Type B pancreatic cell (in vitro differentiated cells): ENCODE measurements around the gene SLC35A4. TPM values are rescaled to one million over a fixed set of nuclear protein-coding genes. Genes with fewer than 3 reads are reported as not detected.

ENCODE experiments used
- DNase-seq: peaks from one replicate; pipeline ENCODE4 v3.0.0; 2021; ENCODE audit warnings: mixed read lengths; ENCODE audit not compliant: unreplicated experiment; ENCODE audit errors: extremely low spot score
- H3K27ac Mint-ChIP-seq: 2 replicates; pipeline ENCODE4 v1.8.0; 2021; ENCODE audit warnings: mild to moderate bottlenecking, mixed read lengths
- H3K27me3 Mint-ChIP-seq: 2 replicates; pipeline ENCODE4 v1.8.0; 2021; ENCODE audit warnings: mixed read lengths
- H3K36me3 Mint-ChIP-seq: 2 replicates; pipeline ENCODE4 v1.8.0; 2021; ENCODE audit warnings: mixed read lengths
- H3K4me1 Mint-ChIP-seq: one replicate; pipeline ENCODE4 v1.8.0; 2021; ENCODE audit warnings: mixed read lengths; ENCODE audit not compliant: unreplicated experiment
- H3K4me3 Mint-ChIP-seq: 2 replicates; pipeline ENCODE4 v1.8.0; 2021; ENCODE audit warnings: mild to moderate bottlenecking, mixed read lengths
- H3K9me3 Mint-ChIP-seq: 2 replicates; pipeline ENCODE4 v1.8.0; 2021; ENCODE audit warnings: mixed read lengths
- total RNA-seq: library from RNA; stranded (reverse); gene quantifications from 2 replicates; pipeline ENCODE4 v1.2.1, GENCODE V29; 2021; ENCODE audit warnings: low replicate concordance
- TF ChIP-seq, protein P1 (sequence below): fragments of 200-600 bp; sonication (generic); conservative IDR thresholded peaks from 2 replicates; pipeline ENCODE4 v1.5.0; 2021; ENCODE audit warnings: antibody characterized with exemption, mild to moderate bottlenecking

Gene SLC35A4
- total RNA-seq, 1 donor from 2014 or later, result 85.8 TPM

DNA sequence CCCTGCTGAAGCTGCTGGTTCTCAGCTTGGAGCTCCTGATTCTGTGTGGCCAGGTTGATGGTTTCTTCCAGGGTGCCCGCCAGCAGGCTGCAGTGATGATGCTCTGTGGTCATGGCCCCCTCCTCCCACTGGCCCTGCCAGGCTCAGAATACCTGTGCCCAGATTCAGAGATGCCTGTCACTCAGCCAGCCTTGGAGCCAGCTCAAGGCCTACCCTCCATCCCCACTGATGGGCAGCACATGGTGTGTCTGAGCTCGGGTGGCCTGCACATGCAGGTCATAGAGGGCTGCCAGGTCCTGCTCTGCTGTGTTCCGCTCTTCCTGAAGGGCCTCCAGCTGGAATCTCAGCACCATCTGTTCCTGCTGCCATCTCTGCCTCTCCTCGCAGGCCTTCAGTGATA is 5.4 kb downstream of the SLC35A4 start:
- H3K4me1 Mint-ChIP-seq, result peaks cover 11% of the 10 kb centered on the region
- no peaks in the 10 kb centered on the region for H3K27me3 Mint-ChIP-seq
- H3K9me3 Mint-ChIP-seq, result no peaks in the 10 kb centered on the region
- H3K36me3 Mint-ChIP-seq, result peaks cover 4% of the 10 kb centered on the region
- TF ChIP-seq, protein P1, sequence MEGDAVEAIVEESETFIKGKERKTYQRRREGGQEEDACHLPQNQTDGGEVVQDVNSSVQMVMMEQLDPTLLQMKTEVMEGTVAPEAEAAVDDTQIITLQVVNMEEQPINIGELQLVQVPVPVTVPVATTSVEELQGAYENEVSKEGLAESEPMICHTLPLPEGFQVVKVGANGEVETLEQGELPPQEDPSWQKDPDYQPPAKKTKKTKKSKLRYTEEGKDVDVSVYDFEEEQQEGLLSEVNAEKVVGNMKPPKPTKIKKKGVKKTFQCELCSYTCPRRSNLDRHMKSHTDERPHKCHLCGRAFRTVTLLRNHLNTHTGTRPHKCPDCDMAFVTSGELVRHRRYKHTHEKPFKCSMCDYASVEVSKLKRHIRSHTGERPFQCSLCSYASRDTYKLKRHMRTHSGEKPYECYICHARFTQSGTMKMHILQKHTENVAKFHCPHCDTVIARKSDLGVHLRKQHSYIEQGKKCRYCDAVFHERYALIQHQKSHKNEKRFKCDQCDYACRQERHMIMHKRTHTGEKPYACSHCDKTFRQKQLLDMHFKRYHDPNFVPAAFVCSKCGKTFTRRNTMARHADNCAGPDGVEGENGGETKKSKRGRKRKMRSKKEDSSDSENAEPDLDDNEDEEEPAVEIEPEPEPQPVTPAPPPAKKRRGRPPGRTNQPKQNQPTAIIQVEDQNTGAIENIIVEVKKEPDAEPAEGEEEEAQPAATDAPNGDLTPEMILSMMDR, result no peak
- H3K27ac Mint-ChIP-seq, result no peak overlapping the region
- H3K4me3 Mint-ChIP-seq, result no peak overlapping the region
- peak; percentile 53 for DNase-seq

DNA sequence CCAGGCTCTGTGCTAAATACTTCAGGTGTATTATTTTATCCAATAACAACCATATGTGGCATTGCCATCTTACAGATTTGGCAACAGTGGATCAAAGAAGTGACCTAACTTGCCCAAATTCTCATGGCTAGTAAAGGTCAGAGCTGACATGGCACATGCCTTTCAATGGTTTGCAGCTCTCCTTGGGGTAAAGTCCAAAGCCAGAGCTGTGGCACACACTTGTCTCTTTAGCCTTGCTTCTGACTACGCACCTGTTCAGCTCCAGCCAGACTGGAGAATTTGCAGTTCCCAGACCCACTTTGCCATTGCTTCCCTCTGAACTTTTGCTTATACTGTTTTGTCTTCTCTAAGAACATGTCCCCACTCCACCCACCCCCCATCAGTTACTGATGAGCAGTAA is 5.9 kb downstream of the SLC35A4 start:
- H3K27ac Mint-ChIP-seq, result no peak overlapping the region
- H3K9me3 Mint-ChIP-seq, result no peaks in the 10 kb centered on the region
- TF ChIP-seq, protein P1, result no peak
- no peak overlapping the region for H3K4me3 Mint-ChIP-seq
- peaks cover 11% of the 10 kb centered on the region for H3K4me1 Mint-ChIP-seq
- DNase-seq, result no peak
- H3K36me3 Mint-ChIP-seq, result peaks cover 4% of the 10 kb centered on the region
- H3K27me3 Mint-ChIP-seq, result no peaks in the 10 kb centered on the region

DNA sequence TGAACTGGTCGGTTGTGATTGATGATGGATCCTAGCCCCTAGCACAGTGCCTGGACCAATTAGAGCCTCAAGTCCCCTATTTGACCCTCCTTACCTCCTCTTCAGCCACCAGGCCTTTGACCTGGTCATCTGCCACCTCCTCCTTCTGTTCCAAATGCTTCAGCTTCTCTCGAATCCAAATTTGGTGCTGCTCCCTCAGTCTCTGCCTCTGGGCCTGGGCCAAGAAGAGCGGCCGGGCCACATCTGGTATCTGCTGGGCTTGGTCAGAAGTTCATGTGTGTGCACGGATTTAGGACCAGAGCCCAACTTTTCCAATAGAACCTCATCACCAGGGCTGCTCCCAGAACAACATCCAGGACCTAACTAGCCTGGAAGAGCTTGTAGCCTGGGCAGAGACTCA is 6.5 kb downstream of the SLC35A4 start:
- no peak for DNase-seq
- TF ChIP-seq, protein P1, result no peak
- Mint-ChIP-seq H3K4me3 (no peak overlapping the region), H3K4me1 (peaks cover 6% of the 10 kb centered on the region), H3K27me3 (no peaks in the 10 kb centered on the region), H3K36me3 (peaks cover under 1% of the 10 kb centered on the region), H3K27ac (no peak overlapping the region), H3K9me3 (no peaks in the 10 kb centered on the region)

DNA sequence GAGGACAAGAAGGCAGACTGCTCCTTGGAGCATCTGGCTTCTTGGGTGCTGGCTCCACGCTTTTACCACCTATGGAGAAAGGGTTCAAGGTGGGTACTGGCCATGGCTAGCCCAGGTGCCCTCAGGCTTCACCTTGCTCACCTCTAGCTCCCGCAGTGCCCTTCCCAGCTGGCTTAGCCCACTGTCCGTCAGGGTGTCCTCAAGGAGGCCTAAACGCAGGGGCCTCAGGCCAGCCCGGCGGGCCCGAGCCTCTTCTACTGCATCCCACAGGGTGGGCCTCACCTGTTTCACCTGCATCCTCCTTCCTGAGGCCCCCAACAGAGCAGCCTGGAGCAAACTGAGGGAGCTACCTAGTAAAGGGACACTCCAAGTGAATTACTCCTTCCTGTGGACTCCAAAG is 9.1 kb downstream of the SLC35A4 start:
- no peak overlapping the region for H3K27ac Mint-ChIP-seq
- H3K27me3 Mint-ChIP-seq, result no peaks in the 10 kb centered on the region
- TF ChIP-seq, protein P1, result no peak
- peaks cover 6% of the 10 kb centered on the region for H3K4me1 Mint-ChIP-seq
- H3K9me3 Mint-ChIP-seq, result no peaks in the 10 kb centered on the region
- H3K4me3 Mint-ChIP-seq, result no peak overlapping the region
- no peak for DNase-seq
- no peaks in the 10 kb centered on the region for H3K36me3 Mint-ChIP-seq

DNA sequence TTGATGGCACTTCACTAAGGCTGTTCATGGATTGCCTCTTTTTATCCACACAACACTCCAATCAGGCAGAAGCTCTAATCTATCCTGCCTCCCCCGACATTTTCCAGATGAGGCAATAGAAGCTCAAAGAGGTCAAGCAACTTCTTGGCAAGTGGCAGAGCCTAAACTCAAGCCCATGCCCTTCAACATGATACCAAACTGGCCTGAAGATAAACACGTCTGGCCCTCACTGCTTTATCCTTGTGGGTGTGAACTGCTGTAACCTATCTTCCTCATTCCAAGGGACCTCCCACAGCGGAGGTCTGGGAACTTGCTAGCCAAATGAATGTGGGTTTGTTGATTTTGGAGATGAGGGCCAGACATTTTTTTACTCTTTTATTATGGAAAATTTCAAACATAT is 9.5 kb downstream of the SLC35A4 start:
- no peak overlapping the region for H3K4me3 Mint-ChIP-seq
- peaks cover 6% of the 10 kb centered on the region for H3K4me1 Mint-ChIP-seq
- H3K27me3 Mint-ChIP-seq, result no peaks in the 10 kb centered on the region
- H3K9me3 Mint-ChIP-seq, result no peaks in the 10 kb centered on the region
- no peaks in the 10 kb centered on the region for H3K36me3 Mint-ChIP-seq
- TF ChIP-seq, protein P1, result no peak
- H3K27ac Mint-ChIP-seq, result no peak overlapping the region
- no peak for DNase-seq

DNA sequence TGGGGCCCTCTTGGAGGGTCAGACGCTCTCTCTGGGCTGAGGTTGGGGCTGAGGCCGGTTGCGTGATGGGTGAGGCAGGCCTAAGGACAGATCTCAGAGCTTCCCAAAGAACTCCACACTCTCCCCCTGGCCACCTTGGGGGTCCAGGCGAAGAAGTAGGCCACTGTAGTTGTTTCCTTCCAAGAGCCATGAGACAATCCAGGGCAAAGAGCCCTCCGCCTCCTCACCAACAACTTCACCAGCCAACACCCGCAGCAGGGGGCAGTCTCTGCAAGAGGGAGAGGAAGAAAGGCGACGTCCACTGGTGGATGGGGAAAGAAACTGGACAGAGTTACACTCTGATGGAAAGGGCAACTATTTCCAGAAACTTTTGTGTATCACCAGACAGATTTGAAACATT is 10.7 kb downstream of the SLC35A4 start:
- H3K36me3 Mint-ChIP-seq, result no peaks in the 10 kb centered on the region
- TF ChIP-seq, protein P1, result peak; percentile 26
- no peaks in the 10 kb centered on the region for H3K27me3 Mint-ChIP-seq
- H3K27ac Mint-ChIP-seq, result no peak overlapping the region
- peaks cover 6% of the 10 kb centered on the region for H3K4me1 Mint-ChIP-seq
- DNase-seq, result no peak
- no peaks in the 10 kb centered on the region for H3K9me3 Mint-ChIP-seq
- no peak overlapping the region for H3K4me3 Mint-ChIP-seq
